WI38 (cell line): ENCODE results near the gene ST3GAL2.

Source experiments
- H3K4me3 ChIP-seq: 2 replicates; pipeline ENCODE4 v1.5.1; 2011; ENCODE audit warnings: low read depth, mild to moderate bottlenecking, control low read depth, low read length
- TF ChIP-seq, protein P1 (sequence below): IDR thresholded peaks from 2 replicates; pipeline ENCODE4 v1.5.1; 2012; ENCODE audit warnings: low read depth, mild to moderate bottlenecking, control low read depth, low read length

The ST3GAL2 gene

DNA sequence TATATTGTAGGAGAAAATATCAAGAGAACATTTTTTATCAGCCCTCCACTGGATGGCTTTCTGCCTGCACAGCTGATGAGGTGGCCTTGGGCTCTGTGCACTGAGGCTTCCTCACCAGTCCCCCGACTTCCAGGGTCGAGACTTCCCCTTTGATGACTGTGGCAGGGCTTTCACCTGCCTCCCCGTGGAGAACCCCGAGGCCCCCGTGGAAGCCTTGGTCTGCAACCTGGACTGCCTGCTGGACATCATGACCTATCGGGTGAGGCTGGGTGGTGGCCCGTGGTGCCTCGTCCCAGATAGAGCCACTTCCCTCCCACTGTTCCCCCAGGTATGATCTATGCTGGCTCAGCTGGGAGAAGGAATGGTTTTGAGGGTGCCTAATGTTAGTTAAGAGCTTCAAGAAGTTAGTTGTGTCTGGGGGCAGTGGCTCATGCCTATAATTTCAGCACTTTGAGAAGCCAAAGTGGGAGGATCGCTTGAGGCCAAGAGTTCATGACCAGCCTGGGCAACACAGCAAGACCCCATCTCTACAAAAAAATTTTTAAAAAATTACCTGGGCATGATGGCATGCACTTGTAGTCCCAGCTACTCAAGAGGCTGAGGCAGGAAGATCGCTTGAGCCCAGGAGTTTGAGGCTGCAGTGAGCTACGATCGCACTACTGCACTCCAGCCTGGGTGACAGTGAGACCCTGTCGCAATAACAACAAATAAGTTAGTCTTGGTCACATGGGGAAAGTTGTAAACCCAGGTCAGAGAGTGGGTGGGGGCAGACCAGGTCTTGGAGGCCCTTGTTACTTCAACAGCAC is 27.3 kb upstream of the ST3GAL2 start:
- H3K4me3 ChIP-seq = no peak overlapping the region
- TF ChIP-seq, protein P1, sequence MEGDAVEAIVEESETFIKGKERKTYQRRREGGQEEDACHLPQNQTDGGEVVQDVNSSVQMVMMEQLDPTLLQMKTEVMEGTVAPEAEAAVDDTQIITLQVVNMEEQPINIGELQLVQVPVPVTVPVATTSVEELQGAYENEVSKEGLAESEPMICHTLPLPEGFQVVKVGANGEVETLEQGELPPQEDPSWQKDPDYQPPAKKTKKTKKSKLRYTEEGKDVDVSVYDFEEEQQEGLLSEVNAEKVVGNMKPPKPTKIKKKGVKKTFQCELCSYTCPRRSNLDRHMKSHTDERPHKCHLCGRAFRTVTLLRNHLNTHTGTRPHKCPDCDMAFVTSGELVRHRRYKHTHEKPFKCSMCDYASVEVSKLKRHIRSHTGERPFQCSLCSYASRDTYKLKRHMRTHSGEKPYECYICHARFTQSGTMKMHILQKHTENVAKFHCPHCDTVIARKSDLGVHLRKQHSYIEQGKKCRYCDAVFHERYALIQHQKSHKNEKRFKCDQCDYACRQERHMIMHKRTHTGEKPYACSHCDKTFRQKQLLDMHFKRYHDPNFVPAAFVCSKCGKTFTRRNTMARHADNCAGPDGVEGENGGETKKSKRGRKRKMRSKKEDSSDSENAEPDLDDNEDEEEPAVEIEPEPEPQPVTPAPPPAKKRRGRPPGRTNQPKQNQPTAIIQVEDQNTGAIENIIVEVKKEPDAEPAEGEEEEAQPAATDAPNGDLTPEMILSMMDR = no peak

- H3K4me3 ChIP-seq = no peak overlapping the region
- TF ChIP-seq, protein P1 = no peak
These were observed 24.3 kb upstream of the ST3GAL2 start for GRCh38 chr16:70463235-70463634.

DNA sequence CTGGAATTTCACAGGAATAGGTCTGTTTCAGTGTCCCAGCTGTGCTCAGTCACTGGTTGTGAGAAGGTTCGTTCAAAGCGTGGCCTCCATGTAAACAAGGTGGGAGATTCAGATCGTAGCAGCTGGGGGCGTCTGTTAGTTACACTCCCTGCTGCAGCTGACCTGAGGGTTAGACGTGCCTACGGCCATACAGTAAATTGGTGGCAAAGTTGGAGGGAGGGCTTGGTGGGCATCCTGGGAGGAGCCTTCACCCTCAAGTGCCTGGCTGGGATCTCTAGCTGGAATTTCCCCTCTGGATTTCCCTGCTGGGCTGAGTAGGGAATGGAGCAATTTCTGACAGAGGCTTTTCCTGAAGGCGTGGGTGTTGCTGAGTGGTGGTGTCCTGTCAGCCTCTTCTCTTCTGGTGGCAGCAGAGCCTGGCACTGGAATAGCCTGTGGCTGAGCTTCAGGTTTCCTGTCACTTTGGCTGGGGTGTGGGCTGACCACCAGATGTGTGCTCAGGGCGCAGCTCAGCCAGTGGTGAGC is 21.9 kb upstream of the ST3GAL2 start:
- no peak overlapping the region for H3K4me3 ChIP-seq
- TF ChIP-seq, protein P1 = no peak

GRCh38 chr16:70457446-70458166 is 18.7 kb upstream of the ST3GAL2 start:
- TF ChIP-seq, protein P1 = no peak

DNA sequence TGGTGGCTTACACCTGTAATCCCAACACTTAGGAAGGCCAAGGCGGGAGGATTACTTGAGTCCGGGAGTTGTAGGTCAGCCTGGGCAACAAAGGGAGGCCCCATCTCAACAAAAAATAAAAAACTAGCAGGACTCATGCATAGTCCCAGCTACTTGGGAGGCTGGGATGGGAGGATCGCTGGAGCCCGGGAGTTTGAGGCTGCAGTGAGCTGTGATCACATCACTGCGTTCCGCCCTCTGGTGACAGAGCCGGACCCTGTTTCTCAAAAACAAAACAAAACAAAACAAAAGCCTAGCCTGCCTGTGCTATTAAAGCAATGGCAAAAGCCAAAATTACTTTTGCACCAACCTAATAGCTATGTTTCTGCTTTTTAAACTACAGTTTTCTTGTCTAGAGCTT is 17.0 kb upstream of the ST3GAL2 start:
- TF ChIP-seq, protein P1 = no peak
- H3K4me3 ChIP-seq = no peak overlapping the region

More at GRCh38 chr16:70457446-70458166, 18.7 kb upstream of the ST3GAL2 start:
- H3K4me3 ChIP-seq = no peak overlapping the region

DNA sequence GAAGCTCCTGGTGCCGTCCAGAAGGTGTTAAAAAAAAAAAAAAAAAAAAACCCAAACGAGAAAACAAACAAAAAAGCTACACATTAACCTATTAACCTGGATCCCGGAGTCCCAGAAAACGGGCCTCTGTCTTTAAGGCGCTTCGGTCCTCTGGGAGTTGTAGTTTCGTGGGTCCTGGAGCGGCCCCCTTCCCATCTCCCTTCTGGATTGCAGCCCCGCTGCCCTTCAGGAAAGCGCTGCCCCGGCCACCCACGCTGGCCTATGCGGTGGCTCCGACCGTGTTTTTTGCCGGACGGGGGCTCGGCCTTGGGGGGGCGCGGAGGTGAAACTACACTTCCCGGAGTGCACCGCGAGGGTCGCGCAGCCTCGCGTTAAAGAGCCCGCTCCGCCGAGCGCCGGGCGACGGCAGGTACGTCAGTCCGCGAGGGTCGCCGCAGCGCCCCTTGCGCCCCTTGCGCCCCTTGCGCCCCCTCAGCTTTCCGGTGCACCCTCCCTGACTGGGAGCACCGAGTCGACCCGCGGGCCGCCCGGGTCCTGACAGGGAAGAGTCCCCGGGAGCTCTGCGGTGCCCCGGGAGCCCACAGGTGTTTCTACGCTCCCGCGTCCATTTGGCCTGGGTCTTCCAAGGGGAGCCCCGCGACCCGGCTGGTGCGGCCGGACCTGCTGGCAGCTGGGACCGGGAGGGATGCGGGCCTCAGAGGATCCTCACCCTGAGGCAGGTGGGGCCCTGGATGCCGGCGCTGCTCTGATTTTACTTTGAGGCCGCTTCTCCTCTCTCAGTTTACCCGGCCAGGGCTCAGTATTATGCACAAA is 15.5 kb upstream of the ST3GAL2 start, which contains the start of gene FCSK:
TSS of gene FCSK (plus strand) at position 374 of the 813 bp plus-strand sequence. CDS start 8,596 bp downstream, outside the sequence.
- TF ChIP-seq, protein P1 = no peak
- H3K4me3 ChIP-seq = peak within 1 kb of the TSS; percentile 94
